Measurements from ENCODE around the gene KRT39.

Gene KRT39

DNA sequence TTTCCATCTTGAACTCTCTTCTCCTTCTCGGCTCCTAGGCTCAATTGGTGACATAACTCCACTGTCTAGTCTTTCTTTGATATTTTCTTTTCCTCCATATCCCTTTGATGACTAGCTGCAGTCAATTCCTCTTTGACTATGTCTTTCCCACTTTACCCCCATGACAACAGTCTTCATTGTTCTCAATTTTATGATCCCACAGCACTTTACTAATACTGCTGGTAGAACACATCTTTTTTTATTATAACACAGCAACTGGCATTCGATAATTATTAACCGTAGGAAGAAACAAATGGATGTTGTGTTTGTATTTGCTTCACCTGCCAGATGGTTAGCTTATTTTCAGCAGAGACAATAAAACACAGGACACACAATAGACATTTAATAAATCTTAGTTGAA is 25.9 kb upstream of the KRT39 start:
- FAIRE-seq (no peak), DNase-seq (ENCODE audit: insufficient read length, low spot score) (no peak)
- no peak for TF ChIP-seq POLR2A (IDR thresholded peaks at IDR 0.05; ENCODE audit: low read depth, low read length)
- no peak for TF ChIP-seq POLR2AphosphoS5 (IDR thresholded peaks at IDR 0.05; ENCODE audit: low read depth, low read length)
- no peak for TF ChIP-seq PAX5 (IDR thresholded peaks at IDR 0.05; ENCODE audit: insufficient read depth, low read length, severe bottlenecking)
- no peak for TF ChIP-seq POU2F2 (IDR thresholded peaks at IDR 0.05; ENCODE audit: low read depth, low read length)

DNA sequence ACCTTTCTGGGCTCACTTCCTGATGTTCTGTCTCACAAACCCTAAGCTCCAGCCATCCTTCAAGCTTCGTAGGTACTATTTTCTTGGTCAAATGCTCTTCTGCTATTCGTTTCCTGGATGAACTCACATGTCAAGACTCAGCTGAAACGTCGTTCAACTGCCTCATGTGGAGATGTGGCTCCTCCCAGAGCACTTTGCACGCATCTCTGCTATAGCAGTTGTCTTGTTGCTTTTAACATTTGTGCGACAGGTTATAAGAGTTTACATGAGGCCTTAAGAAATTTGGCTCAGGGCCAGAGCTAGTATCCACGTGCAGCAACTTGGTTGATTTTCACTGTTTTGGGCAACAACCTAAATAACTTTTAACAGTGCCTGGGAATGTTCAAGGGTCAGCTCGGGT is 20.2 kb upstream of the KRT39 start:
- FAIRE-seq, result no peak
- TF ChIP-seq SPI1 (IDR thresholded peaks at IDR 0.05; ENCODE audit: low read depth, low read length) (no peak), POLR2A (IDR thresholded peaks at IDR 0.05; ENCODE audit: low read depth, low read length) (no peak), PAX5 (IDR thresholded peaks at IDR 0.05; ENCODE audit: insufficient read depth, low read length, severe bottlenecking) (no peak)
- DNase-seq (ENCODE audit: insufficient read length, low spot score), result no peak

DNA sequence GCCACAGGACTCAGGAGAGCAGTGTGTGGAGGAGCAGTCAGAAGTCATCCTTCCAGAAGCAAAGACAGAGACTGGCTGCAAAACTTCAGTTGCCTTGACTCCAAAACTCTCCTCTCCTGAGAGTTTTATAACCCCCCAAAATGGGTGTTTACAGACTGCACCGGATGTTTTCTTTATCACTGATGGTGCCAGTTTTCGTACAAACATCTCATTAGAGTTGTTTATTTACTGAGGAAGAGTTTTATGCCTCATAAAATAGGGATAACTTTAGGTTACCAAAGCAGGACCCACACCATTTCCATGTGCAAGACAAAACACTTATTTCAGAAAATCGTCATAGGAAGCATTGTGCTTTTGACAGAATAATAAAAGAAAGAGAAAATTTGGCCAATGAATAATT is 17.5 kb upstream of the KRT39 start, which contains the start of gene KRT40:
Gene KRT40, minus strand, starts transcription at position 101 of the 400 bp plus-strand sequence. Its CDS starts 53 bp downstream, at position 48.
- no peak for TF ChIP-seq SPI1 (IDR thresholded peaks at IDR 0.05; ENCODE audit: low read depth, low read length)
- TF ChIP-seq PAX5 (IDR thresholded peaks at IDR 0.05; ENCODE audit: insufficient read depth, low read length, severe bottlenecking), result no peak
- TF ChIP-seq TAF1 (IDR thresholded peaks at IDR 0.05; ENCODE audit: low read depth, low read length), result no peak
- no peak for TF ChIP-seq POU2F2 (IDR thresholded peaks at IDR 0.05; ENCODE audit: low read depth, low read length)
- TF ChIP-seq POLR2AphosphoS5 (IDR thresholded peaks at IDR 0.05; ENCODE audit: low read depth, low read length), result no peak
- TF ChIP-seq POLR2A (IDR thresholded peaks at IDR 0.05; ENCODE audit: low read depth, low read length), result no peak
- DNase-seq (ENCODE audit: insufficient read length, low spot score) (no peak), FAIRE-seq (no peak)

DNA sequence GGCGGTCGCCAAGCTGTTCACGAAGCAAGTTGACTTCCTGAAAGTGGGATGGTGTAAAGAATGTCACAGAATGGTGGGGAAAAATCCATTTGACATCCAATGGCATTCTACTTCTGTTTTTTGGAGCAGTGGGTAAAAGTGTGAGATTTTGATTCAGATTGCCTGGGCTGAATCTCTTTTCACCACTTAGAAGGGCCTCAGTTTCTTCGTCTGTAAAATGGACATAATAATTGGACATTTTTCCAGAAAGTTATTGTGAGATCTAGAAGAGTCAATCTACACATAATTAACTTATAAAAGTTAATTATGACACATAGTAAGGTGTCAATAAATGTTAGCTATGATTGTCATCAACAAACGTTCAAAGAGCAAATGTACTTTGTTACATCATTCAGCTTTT is 14.4 kb upstream of the KRT39 start:
- TF ChIP-seq POLR2A (IDR thresholded peaks at IDR 0.05; ENCODE audit: low read depth, low read length) (no peak), PAX5 (IDR thresholded peaks at IDR 0.05; ENCODE audit: insufficient read depth, low read length, severe bottlenecking) (no peak), POU2F2 (IDR thresholded peaks at IDR 0.05; ENCODE audit: low read depth, low read length) (no peak), TAF1 (IDR thresholded peaks at IDR 0.05; ENCODE audit: low read depth, low read length) (no peak), SPI1 (IDR thresholded peaks at IDR 0.05; ENCODE audit: low read depth, low read length) (no peak), POLR2AphosphoS5 (IDR thresholded peaks at IDR 0.05; ENCODE audit: low read depth, low read length) (no peak)
- DNase-seq (ENCODE audit: insufficient read length, low spot score) (no peak), FAIRE-seq (no peak)

DNA sequence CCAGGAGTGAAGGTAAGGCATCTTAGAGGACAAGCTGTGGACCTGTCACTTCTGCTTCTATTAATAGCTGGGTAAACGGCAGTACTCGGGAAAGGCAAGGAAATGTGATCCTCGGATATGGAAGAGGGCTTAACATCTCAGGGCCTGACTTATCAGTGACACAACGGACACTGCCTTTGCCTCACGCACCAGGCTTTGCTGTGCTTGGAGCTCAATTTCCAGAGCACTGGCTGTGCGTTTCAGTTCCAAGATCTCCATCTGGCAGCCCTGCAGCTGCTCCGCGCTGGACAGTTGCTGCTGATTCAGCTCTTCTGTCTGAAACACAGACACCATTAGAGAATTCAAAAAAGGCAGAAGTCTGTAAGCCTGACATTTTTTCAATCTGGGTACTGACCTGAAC is 13.8 kb upstream of the KRT39 start:
- no peak for FAIRE-seq
- no peak for DNase-seq (ENCODE audit: insufficient read length, low spot score)
- TF ChIP-seq SPI1 (IDR thresholded peaks at IDR 0.05; ENCODE audit: low read depth, low read length), result no peak
- TF ChIP-seq TAF1 (IDR thresholded peaks at IDR 0.05; ENCODE audit: low read depth, low read length), result no peak
- no peak for TF ChIP-seq POLR2A (IDR thresholded peaks at IDR 0.05; ENCODE audit: low read depth, low read length)
- TF ChIP-seq POU2F2 (IDR thresholded peaks at IDR 0.05; ENCODE audit: low read depth, low read length), result no peak
- no peak for TF ChIP-seq POLR2AphosphoS5 (IDR thresholded peaks at IDR 0.05; ENCODE audit: low read depth, low read length)
- no peak for TF ChIP-seq PAX5 (IDR thresholded peaks at IDR 0.05; ENCODE audit: insufficient read depth, low read length, severe bottlenecking)

DNA sequence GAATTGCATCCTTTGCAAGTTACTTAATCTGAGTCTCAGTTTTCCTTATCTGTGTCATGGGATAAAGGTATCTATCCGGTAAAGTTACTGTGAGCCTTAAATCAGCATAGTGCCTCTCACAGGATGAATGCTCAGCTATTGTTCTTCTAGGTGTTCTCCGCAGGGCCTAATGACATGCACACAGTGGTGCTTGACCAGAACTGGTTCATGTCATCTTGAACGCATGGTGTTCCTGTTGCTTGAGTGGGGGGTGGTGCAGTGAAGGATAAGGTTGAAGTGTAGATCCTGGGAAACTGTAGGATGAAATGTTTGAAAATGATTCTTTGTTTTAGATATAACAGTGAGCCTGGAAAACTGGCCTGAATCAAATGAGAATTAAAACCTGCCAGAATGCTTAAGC is 13.4 kb upstream of the KRT39 start:
- DNase-seq (ENCODE audit: insufficient read length, low spot score) (no peak), FAIRE-seq (no peak)
- TF ChIP-seq POLR2A (IDR thresholded peaks at IDR 0.05; ENCODE audit: low read depth, low read length), result no peak
- no peak for TF ChIP-seq TAF1 (IDR thresholded peaks at IDR 0.05; ENCODE audit: low read depth, low read length)

DNA sequence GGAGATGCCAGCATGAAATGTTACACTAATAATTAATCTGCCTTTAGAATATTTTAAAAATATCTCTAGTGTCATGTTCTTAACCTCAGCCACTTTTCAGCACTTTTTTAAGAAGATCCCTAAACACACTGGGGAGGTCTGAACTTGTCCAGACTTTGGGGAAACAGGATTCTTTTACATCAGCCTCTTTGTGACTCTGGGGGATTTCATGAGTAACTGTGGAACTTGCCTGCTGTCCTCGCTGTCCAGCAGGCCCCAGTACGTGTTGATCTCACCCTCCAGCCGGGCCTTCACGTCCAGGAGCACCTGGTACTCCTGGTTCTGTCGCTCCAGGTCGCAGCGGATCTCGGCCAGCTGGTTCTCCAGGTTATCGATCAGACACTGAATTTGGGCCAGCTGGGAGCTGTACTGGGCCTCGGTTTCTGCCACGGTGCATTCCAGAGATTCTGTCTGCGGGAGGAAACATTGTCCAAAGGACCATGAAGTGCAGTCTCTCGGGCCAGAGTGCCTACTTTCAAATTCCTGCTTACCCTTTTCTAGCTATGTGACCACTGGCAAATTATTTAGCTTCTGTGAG is 11.9 kb upstream of the KRT39 start:
- DNase-seq (ENCODE audit: insufficient read length, low spot score) (no peak), FAIRE-seq (no peak)
- TF ChIP-seq TAF1 (IDR thresholded peaks at IDR 0.05; ENCODE audit: low read depth, low read length), result no peak
- no peak for TF ChIP-seq POLR2AphosphoS5 (IDR thresholded peaks at IDR 0.05; ENCODE audit: low read depth, low read length)
- no peak for TF ChIP-seq PAX5 (IDR thresholded peaks at IDR 0.05; ENCODE audit: insufficient read depth, low read length, severe bottlenecking)
- TF ChIP-seq POU2F2 (IDR thresholded peaks at IDR 0.05; ENCODE audit: low read depth, low read length), result no peak
- no peak for TF ChIP-seq POLR2A (IDR thresholded peaks at IDR 0.05; ENCODE audit: low read depth, low read length)
- TF ChIP-seq SPI1 (IDR thresholded peaks at IDR 0.05; ENCODE audit: low read depth, low read length), result no peak

DNA sequence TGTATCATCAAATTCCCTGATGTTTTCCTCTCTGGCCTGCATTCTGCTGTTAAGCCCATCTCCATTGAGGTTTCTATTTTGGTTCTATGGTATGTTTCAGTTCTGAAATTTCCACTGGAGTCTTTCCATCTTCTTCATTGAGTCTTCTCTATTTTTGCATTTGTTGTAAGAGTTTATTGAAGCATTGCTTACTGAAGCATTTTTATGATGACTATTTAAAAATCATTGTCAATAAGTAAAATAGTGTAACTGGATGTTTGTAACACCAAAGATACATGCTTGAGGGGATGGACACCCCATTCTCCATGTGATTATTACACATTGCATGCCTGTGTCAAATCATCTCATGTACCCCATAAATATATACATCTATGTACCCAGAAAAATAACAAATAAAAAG is 8.8 kb upstream of the KRT39 start:
- TF ChIP-seq POU2F2 (IDR thresholded peaks at IDR 0.05; ENCODE audit: low read depth, low read length) (no peak), TAF1 (IDR thresholded peaks at IDR 0.05; ENCODE audit: low read depth, low read length) (no peak), SPI1 (IDR thresholded peaks at IDR 0.05; ENCODE audit: low read depth, low read length) (no peak), POLR2AphosphoS5 (IDR thresholded peaks at IDR 0.05; ENCODE audit: low read depth, low read length) (no peak), PAX5 (IDR thresholded peaks at IDR 0.05; ENCODE audit: insufficient read depth, low read length, severe bottlenecking) (no peak), POLR2A (IDR thresholded peaks at IDR 0.05; ENCODE audit: low read depth, low read length) (no peak)
- FAIRE-seq (no peak), DNase-seq (ENCODE audit: insufficient read length, low spot score) (no peak)

DNA sequence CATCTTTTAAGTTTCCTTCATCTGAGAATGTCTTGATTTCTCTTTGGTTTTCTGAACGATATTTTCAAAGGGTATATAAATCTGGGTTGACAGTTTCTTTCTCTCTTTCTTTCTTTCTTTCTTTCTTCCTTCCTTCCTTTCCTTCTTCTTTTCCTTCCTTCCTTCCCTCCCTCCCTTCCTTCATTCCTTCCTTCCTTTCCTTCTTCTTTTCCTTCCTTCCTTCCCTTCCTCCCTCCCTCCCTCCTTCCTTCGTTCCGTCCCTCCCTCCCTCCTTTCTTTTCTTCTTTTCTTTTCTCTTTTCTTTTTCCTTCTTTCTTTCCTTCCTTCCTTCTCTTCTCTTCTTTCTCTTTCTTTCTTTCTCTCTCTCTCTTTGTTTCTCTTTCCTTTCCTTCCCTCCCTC is 7.6 kb upstream of the KRT39 start:
- no peak for DNase-seq (ENCODE audit: insufficient read length, low spot score)
- FAIRE-seq, result no peak
- TF ChIP-seq SPI1 (IDR thresholded peaks at IDR 0.05; ENCODE audit: low read depth, low read length) (no peak), POU2F2 (IDR thresholded peaks at IDR 0.05; ENCODE audit: low read depth, low read length) (no peak), PAX5 (IDR thresholded peaks at IDR 0.05; ENCODE audit: insufficient read depth, low read length, severe bottlenecking) (no peak), TAF1 (IDR thresholded peaks at IDR 0.05; ENCODE audit: low read depth, low read length) (no peak), POLR2AphosphoS5 (IDR thresholded peaks at IDR 0.05; ENCODE audit: low read depth, low read length) (no peak), POLR2A (IDR thresholded peaks at IDR 0.05; ENCODE audit: low read depth, low read length) (no peak)

DNA sequence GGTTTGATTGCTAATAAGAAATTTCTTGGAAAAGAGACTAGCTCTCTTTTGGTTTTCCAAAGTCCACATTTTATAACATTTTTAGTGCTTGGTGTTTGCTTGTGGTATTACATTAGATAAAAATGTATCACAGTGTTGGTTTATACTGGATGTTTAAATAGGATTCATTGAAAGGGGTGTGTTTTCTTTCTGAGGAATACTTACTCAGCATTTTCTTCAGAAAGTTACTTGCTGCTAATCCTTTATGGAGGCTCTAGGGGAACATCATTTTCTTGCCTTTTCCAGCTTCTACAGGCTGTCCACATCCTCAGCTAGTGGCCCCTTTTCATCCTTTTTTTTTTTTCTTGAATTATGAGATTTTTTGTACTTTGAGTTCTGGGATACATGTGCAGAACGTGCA is 834 bp upstream of the KRT39 start:
- TF ChIP-seq TAF1 (IDR thresholded peaks at IDR 0.05; ENCODE audit: low read depth, low read length) (no peak), POLR2A (IDR thresholded peaks at IDR 0.05; ENCODE audit: low read depth, low read length) (no peak), POLR2AphosphoS5 (IDR thresholded peaks at IDR 0.05; ENCODE audit: low read depth, low read length) (no peak), POU2F2 (IDR thresholded peaks at IDR 0.05; ENCODE audit: low read depth, low read length) (no peak), SPI1 (IDR thresholded peaks at IDR 0.05; ENCODE audit: low read depth, low read length) (no peak), PAX5 (IDR thresholded peaks at IDR 0.05; ENCODE audit: insufficient read depth, low read length, severe bottlenecking) (no peak)
- FAIRE-seq (no peak), DNase-seq (ENCODE audit: insufficient read length, low spot score) (no peak)

Data from GM12891 (cell line).